Stimulated activated CD4-positive, alpha-beta T cell treated with anti-CD3 and anti-CD28 coated beads, TNF-alpha, amount 100 ng/mL, for 48 hours (primary cell): ENCODE data around the gene CFAP100.

Source experiments
- DNase-seq, 3 donors: peaks; one replicate each; pipeline ENCODE4 v3.0.0-alpha.2; 2020; ENCODE audit warnings: low read depth in 3 of 3

CFAP100 gene

DNA sequence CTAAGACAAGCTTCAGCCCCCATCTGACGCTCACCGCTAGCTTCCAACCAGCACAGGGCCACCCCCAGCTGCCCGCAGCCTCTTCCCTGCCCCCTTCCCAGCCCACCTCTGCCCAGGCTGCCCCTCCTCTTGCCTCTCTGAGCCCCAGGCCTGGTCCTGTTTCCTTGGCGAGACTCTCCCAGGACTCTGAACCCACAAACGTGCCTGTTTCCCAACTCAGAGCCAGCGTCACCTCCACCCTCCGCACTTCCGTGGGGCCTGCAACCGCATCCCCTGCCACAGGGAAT is 45.9 kb downstream of the CFAP100 start:
- no peak for DNase-seq

DNA sequence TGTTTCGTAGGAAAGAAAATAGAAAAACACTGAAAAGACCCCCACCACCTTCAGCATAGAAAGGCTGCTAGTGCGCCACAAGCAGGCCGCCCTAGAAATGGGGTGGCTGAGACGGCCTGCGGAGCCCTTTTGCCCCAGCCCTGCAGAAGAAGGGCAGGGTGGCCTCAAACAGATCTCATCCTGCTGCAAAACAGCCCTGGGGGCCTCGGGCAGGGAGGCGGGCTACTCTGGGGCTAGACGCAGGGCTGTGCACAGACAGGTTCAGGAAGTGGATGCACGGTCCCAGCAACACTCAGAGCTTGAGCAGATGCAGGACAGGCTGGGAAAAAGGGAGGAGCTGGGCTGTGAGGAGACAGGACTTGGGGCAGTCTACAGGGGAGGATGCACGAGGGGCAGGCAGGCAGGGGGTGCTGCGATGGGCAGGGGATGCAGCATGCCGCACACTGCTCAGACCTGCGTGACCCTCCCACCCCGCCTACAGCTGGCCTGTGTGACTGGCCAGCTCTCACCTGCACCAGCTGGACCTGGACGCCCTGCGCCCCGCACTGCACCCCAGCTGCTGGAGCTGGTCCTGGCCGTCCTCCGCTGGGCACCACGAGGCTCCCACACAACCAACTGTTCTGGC is 46.7 kb downstream of the CFAP100 start:
- DNase-seq: no peak

DNA sequence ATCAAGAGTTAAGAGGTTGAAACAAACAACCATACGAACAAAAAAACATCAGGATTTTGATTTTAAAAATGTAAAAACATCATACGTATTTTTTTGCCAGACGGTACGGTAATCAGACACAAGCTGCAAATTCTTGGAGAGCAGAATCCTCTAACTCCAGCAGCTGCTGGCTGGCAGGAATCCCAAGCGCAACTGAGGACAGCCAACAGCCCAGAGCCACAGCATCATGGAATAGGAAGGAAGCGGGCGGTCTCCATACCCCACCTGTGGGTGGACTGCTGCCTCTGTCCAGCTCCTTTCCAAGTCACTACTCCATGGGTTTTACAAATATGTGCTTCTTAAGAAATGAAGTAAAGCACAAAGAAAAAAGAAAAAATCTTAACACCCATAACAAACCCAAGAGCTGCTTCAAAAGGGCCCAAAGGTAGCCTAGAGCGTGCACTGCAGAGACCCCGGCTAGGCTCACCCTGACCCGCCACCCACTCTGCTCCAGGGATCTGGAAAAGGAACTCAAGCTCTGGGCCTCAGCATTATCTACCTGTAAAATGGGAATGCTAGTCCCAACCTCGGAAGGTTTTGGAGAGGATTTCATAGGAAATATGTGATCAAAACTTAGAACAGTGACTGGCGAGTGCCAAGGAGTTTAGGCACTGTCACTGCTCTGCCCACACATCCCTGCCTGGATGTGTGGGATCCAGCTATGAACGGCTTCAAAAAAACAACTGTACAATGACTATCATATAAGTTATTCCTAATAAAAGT is 47.6 kb downstream of the CFAP100 start:
- DNase-seq: no peak

DNA sequence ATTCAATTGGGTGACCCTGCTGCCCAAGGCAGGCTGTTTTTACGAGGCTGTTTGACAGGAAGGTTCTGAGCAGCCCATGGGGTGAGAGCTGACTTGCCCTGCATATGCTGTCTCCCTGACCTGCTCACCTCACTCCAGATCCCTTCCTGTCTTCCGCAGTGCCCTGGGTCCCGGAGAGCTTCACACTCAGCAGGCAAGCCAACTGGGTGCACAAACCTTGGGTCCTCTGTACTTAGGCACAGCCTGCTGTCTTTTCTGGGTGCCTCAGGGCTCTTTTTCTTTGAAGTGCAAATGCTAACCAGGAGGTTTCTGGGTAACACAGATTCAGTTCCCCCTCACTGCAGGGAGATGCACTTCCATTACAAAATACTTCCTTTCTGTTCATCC is 48.1 kb downstream of the CFAP100 start:
- no peak for DNase-seq

DNA sequence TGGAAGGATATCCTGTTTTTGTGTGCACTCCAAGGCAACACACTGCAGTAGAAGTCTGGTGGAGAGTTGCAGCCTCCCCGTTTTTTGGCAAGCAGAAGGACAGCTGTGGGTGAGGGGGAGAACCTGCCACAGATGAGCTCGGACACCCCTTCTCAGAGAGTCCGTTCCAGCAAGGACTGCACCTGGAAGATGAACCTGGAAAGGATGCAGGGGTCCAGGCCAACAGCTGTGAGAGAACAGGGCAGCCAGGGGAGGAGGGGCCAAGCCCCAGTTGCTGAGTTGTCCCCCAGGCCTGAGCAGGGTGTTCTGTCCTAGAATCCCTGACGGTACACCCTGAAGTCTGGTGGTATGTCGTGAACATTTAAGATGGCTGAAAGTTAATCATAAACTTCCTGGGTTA is 50.8 kb downstream of the CFAP100 start:
- DNase-seq: no peak

DNA sequence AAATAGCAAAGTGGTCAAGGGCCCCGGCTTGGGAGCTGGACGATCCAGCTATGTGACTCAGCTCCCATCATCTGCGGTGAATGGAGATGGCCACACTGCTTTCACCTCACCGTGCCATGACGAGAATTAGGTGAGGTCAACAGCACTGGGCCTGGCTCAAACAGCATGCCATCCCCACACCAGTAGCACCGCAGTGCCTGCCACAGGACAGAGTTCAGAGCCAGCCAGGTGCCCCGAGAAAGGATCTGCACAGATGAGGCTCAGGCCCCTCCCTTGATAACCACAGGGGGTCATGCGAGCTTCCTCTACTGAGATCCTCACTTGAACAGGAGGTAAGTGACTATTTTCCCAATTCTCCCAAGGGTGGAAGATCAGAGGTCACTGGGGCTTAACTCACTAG is 51.6 kb downstream of the CFAP100 start:
- DNase-seq: no peak

DNA sequence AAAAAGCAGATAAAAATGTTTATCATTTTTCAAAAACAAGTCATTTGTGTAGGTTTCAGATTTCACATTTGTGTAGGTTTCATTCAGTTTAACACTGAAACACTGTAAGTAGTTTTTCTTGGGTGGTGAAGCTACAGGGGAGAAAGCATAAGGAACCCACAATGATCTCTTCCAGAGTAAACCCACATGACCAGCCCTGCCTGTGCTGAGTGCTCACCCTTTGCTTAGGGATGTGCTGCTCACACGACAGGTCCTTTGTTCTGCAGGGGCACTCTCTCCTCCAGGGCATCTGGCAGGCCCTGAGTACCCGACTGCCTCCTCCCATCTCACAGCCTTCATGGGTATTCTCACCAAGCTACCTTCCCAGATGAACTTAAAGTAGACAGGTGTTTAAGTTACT is 52.1 kb downstream of the CFAP100 start:
- no peak for DNase-seq

DNA sequence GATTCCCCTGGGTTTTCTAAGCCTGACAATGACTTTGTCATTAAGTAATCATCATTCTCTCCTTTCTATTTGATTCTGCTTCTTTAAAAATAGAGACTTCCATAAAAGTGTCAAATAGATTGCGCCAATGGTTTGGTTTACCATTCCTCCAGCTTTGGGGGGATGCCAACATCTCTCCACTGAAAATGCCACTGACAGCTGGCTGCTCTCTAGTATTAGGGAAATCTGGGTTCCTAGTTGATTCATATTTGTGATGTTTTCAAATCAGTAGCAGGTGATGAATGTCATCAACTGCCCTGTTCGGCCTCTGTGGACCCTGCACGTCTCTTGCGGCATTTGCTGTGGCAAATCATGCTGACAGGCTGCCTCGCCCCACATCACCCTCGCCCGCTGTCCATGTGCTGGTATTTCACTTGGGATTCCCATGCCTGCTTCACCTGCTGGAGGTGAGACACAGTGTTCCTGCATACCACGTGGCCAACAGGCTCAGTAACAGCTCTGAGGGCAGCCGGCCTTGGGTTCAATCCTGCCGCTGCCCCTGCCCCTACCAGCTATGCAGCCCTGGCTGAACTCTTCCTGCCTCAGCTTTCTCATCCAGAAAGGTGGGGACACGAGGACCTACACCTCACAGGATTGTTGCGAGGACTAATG is 52.9 kb downstream of the CFAP100 start:
- no peak for DNase-seq

DNA sequence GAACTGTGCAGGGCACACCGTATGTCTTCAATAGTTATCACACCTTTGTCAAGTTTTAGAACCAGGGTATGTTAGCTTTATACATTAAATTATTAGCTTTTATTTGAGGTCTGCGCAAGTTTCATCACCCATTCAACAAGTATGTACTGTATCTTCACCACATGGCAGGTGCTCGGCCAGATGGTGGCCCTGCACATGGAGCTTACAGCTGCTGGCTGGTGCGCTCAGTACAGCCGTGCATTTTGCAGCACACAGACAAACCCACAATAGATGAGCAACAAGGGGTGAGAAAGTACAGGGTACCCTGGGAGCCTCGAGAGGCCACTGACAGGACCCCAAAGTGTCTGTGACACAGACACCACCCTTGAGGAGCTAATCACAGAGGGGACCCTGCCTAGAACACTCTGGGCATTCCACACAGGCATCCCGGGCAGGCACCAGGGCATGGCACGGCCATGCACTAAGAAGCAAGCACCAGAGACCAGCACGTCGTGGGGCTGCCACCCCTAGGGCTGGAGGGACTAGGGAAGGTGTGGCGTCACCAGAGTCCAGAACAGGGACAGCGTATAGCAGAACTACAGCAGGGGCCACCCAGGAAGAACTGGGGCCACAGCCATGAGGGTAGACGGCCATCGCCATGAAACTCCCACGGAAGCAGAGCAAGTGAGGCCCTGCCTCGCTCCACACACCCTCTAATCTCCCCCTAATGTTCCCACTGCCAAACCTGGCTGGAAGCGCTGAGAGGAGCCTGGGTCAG is 53.6 kb downstream of the CFAP100 start:
- DNase-seq: no peak

DNA sequence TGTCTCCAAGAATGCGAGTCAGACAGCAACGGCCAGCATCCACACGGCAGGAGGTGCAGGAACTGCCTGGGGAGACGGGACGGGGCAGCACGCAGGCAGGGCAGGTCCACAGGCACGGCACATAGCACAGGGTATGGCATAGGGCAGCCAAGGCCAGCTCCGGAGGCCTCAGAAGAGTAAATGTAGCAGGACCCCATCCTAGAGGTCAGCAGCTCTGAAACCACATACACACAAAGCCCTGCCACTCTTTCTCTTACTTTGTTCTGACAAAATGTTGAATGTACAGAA is 54.1 kb downstream of the CFAP100 start:
- no peak for DNase-seq

DNA sequence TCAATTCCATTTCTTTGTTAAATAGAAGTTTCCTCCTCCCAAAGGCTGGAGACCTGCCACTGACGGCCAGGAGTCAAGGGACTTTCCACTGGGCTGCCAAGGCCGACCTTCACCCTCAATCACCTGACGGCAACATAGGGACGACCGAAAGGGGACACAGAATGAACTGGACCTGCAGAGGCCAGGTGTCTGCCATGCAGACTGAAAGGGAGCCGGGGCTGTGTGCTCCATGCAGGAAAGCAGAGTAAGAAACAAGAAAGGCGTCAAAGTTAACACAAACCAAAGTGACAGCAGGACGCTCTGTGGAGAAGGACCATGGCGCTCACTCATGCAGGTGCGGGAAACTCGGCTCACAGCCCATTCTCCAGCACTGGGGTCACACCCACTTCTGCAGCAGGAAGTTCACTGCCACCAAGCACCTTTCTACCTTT is 54.9 kb downstream of the CFAP100 start:
- no peak for DNase-seq

DNA sequence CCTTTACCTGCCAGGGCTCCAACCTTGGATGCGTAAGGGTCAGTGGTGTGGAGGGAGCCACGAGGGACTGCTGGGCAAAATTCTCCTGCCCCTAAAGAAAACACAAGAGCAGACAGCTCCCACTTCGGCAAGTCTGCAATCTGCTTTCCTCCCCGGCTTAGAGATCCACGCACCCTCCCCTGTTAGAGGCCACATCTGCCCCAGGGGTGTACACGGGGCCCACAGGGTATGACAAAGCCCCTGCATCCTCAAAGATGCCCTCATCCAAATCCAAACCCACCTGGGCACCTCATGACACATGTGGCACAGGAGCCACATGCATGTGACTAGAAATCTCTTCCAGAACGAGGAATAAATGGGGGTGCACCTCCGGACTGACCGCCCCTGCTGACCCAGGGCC is 55.5 kb downstream of the CFAP100 start:
- no peak for DNase-seq

DNA sequence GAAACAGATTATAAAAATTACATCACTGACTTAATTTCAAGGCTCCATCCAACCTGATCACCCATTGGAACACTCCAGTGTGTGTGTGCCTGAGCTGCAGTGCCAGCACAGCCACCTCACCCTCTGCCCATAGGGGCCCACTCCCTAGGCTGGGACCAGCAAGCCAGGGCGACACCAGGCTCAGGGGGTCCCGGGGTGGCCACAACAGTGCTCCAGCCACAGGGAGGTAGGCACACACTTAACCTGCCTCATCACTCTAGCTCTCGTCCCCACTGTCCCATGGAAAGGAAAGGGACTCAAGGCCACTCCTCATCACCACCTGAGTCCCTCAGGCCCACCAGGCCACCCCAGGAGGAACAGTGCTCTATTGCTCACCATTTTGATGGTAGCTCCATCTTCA is 56.0 kb downstream of the CFAP100 start:
- no peak for DNase-seq

DNA sequence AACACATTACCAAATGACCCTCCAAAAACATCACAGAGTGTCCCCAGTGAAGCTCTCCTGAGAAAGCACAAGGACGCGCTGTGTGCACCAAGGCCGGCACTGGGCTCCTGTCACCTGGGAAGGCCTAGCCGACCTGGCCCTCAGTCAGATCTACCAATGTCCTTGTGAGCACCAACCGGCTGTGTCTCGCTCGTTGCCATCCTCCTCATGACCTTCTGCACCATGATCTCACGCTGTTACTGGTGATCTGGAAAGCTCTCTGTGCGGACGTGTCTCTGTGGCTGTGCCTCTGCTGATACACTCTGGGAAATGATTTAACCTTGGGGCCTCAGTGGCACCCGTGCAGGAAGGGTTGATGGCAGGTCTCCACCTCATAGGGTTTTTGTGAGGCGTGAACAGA is 56.8 kb downstream of the CFAP100 start:
- no peak for DNase-seq

DNA sequence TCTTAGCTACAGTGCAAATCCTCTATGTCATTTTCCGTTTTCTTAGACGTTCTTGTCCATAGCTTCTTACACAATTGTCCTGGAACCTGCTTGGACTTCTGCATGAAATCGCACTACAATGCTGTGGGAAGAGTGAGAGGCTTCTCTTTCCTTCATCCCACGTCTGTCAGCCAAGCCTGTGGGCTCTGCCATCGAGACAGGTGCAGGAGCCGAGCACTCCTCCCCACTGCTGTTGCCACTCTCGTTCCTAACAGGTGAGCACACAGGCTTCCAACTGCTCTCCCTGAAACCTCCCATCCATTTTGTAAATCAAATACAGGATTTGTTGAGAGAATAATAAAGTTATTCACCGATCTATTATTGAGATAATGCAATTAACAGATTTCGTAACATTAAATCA is 57.5 kb downstream of the CFAP100 start:
- DNase-seq: no peak

DNA sequence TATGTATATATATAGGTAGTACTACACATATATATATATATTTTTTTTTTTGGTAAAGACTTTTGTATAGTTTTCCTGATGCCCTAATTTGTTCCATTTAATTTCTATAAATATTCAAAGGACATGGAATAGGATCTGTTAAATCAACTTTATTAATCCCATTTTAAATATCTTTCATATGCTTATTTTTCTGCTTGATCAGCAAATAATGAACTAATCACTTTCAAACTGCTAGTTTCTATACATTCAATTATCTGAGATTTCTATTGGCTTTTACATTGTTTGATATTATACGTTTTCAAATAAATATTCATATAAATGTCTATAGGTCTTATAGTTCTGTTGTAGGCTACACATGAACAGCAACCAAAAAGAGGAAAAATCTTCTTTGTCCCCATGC is 59.3 kb downstream of the CFAP100 start:
- no peak for DNase-seq

DNA sequence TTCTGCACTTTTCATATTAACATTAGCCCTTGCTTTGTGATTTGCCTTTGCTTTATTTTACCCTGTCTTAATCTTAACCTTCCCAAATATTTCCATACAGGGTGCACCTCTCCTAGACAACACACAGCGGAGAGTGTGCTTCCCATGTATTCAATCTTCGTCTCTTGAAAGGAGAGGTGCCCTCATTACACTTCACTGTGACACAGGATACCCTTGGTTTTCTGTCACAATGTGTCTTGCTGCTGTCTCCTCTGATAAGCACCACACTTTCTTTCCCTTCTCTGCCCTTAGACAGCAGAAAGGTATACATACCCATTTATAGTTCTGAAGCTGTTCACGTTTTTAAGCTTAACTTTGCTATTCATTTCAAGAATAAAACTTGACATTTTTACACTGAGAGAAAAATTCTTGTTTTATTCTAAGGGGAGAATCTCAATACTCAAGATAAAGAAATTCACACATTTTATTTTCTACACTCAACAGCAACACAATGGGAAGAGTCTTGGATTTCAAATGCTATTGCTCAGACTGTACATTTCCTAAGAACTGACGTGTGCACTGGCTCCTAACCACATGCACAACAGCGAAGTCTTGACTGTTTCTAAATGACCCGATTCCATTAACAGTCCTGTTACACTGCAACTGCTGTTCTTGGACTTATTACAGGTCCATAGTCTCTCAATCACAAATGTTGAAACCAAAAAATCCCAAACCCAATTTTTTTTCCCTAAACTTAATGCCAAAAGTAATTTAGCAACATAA is 59.9 kb downstream of the CFAP100 start:
- DNase-seq: no peak

DNA sequence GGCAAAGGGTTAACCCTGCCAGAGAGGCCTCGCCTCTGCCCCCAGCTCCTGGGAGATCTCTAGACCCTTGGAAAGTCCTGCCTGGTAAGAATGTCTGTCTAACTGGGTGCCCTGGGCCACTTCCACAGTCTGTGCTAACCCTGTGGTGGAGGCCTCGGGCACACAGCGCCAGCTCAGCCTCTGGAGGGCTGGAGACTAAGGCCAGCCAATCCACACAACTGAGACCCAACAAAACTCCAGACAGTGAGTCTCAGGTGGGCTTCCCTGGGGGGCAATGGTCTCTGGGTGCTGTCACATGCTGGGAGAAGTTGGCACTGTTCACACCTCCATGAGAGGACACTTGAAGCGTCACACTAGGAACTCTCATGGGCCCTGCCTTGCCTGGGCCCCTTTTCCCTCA is 61.5 kb downstream of the CFAP100 start:
- DNase-seq: no peak

DNA sequence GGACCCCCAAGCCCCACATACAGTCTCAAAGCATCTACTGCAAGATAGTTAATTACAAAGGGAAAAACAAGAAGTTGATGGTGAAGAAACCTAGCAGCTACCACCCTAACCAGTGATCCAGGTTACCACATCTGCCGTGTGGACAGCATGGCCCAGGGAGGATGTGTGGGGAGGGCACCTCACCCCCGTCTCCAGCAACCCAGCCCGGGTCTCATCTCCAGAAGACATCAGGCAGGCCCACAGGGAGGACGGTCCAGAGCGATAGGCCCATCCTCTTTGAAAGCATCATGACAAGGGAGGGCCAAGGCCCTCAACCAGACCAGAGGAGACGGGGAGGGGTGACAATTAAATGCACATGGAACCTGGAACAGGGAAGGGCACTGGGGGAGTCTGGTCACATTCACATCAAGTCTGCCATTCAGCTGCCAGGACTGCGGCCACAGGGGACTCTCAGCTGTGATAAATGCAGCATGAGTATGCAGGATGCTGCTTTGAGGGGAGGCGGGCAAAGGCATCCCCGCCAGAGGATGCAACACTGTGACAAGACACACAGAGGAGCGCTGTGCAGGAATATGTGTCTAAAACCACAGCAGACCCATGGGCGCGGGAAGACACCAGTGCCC is 62.2 kb downstream of the CFAP100 start:
- no peak for DNase-seq

DNA sequence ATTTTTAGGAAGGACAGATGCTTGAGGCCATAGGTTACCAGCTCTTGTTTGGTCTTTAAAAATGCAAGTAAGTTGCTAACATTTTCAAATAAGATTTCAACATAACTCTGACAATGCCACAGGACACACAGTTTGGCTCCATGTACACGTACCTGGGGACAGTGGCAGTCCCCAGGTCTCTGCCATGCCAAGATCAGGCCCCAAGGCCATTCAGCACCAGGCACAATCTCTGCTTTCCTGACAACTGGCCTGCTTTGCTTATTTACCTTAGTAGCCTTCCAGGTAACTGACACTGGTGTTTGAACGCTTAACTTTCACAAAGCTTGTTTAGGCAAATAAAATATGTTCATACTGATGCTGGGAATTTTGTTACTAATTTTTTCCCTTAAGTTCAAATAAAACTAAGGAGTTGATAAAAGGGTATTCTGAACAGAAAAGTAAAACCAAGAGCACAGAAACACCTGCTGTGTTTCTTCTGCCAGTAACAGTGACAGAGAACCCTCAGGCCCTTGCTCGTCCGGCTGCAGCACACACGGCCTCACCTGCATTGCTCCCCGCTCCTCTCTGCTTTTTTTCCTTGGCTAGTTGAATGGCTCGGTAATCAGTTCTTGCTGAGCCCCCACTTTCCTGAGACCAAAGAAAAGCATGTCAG is 64.5 kb downstream of the CFAP100 start:
- DNase-seq: no peak

DNA sequence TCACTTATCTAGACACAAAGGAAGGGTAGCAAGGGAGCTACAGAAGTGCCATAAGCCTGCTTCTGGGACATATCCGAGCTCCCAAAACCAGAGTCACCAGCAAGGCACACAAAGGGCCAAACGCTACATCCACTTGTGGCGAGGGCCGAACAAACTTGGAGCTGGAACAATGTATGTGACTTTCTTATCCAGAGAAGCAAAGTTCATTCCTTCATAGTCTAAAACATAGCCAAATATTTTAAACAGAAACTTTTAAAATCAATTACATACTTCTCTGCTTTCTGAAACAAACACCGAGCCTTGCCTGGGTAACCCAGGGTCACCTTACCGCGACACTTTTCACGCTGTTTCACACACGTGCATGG is 65.0 kb downstream of the CFAP100 start:
- no peak for DNase-seq
